LoVo (cell line): ENCODE data around the gene AKIRIN2.

ENCODE experiments used
- DNase-seq: peaks from one replicate; pipeline ENCODE4 v3.0.0-alpha.2; 2016; ENCODE audit warnings: low spot score

The AKIRIN2 gene

DNA sequence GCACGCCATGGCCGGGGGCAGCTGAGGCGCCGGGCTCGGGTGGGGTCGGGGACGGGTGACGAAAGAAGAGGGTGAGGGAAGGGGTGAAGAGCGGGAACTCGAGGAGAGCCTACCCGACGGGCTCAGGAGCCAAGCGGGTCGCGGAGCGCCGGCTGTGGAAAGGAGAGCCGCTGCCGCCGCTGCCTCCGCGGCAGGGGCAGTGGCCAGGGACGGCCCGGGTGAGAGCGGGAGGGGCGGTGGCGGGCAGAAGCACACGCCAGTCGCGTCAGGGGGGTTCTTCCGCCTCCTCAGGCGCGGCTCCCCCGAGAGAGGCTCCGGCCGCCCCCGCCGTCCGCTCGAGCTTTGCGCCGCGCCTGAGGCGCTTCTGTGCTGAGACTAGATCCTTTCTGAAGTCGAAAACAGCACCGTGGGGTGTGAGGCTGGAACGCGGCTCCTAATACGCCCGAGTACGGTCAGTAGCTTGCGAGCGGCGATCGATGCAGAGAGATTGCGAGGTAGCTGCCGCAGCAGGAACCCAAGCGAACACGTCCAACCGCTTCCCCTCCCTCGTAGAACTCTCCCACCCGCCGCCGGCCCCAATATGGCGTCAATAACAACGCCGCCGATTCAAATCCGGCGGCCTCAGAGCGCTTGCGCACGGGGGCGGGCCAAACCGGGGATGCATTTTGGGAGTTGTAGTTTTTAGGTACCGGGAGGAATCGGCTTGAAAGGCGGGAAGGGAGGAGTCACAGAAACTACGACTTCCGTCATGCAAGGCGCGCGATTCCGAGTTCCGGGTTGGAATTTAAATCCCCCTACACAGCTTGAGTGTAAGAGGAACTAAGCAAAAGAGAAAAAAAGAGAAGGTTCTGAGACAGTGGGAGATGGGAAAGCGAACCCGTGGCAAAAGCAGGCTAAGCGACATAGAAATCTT lies at the start of gene AKIRIN2:
Gene AKIRIN2 (minus strand): TSS at position 558 of the 913 bp plus-strand sequence. CDS start 549 bp downstream, at position 9.
- peak; percentile 97 for DNase-seq

GRCh38 chr6:87747646-87748045 lies 45.6 kb upstream of the AKIRIN2 start:
- no peak for DNase-seq

- DNase-seq, result no peak
Observed at GRCh38 chr6:87745966-87746721, 44.1 kb upstream of the AKIRIN2 start.

- DNase-seq, result no peak
Observed at GRCh38 chr6:87743454-87743853, 41.4 kb upstream of the AKIRIN2 start.

DNA sequence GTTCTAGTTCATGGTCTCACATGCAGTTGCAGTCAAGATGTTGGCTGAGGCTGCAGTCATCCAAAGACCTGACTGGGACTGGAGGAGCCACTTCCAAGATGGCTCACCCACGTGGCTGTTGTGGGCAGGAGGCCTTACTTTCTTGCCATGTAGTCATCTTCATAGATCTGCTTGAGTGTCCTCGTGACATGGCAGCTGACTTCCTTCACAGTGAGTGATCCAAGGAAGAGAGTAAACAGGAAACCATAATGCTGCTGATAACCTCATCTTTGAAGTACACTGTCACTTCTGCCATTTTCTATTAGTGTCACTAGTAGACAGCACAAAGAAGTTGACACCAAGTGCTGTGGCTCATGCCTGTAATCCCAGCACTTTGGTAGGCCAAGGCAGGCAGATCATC lies 40.1 kb upstream of the AKIRIN2 start:
- DNase-seq, result no peak

- DNase-seq, result no peak
Observed at GRCh38 chr6:87741001-87741650, 39.1 kb upstream of the AKIRIN2 start.

DNA sequence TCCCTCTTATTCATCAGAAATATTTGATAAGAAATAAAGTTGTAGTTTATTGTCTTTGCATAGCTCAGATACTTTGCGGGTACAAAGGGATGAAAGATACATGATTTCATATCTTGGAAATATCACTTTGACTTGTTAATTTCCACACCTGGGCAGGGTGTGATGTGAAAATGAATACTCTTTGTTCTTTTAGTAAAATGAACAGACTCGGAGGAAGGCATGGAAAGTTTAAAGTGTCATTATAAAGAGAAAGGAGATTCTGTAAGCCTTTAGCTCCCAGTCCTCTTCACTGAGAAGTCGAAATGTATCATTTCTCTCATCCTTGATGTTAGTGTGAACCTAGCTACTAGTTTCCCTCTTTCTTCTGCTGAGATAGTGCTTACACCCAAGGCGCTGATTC lies 36.7 kb upstream of the AKIRIN2 start:
- no peak for DNase-seq

DNA sequence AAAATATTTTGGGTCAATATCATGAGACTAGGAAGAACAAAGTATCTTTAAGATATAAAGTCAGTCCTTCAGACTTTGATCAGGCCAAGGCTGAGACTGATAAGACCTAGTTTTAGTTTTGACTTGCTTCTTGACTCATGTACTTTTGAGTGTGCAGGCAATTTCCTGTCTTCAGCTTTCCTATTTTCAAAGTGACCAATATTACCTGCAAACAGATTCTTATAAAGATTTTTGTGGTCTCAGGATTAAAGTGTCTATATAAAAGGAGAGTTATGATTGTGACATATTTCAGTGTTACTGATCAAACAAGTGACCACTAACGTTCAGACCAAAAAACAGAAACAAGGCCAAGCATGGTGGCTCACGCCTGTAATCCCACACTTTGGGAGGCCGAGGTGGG lies 36.0 kb upstream of the AKIRIN2 start:
- no peak for DNase-seq

DNA sequence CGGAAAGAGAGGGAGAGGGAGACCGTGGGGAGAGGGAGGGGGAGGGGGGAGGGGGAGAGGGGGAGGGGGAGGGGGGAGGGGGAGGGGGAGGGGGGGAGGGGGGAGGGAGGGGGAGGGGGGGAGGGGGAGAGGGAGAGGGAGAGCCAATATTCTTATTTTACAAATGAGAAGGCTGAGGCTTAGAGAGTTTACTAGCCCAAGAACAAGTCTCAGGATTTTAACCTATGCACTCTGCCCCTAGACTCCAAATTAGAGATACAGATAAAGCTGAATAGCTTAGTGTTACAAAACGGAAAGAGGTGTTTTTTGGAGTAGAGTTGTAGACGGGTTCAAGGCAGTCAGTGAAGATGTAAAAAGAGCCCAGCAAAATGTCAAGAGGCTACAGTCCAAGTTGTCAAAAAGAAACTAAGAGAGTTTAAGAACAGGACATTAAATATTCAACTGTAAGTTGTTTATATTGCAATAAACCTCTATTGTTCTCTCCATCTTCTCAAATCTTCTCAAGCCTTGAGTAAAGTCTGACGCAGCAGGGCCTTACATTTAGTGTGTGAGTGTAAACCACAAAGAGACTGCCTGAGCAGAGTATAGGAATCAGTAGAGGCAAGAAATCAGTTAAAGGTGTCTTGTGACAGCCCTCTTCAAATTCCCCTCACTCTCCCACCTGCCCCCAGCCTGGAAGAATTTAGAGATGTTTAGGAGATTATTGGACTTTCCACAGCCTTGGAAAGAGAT lies 34.9 kb upstream of the AKIRIN2 start:
- DNase-seq, result no peak

DNA sequence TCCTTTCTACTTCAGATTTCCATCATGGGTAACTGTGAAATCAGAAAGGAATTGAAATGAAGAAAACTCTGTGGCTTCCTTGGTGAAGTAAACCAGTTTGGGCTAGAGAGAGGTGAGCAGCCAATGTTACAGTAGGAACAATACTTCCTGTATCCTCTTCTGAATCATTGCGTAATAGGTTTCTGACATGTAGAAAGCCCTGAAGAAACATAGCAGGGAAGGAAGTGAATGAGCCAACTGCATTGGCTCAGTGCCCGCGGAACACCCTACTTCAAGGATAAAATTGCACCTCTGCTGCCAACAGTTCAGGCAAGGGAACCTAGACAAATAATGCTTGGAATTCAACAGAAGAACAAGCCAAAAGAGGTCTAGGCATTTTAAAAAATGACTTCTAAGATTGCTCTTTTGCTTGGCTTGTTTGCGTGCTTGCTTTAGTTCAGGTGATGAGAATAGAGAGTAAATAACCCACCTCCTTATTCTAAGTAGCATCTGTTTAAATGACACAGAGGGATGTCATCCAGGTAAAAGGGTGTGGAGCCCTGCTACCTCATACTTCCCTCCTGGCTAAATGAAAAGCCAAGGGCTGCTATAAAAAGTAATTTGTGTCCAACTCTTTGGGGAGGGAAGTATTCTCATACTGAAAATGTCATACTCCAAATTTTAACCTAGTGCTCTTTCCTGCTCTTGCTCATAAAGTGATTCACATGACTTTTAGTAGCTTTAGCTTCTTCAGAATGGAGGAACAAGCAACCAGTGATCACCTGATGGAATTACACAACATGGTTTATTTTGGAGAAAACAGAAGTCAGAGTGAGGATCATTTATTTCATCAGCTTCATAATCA lies 30.0 kb upstream of the AKIRIN2 start:
- DNase-seq, result peak; percentile 93

- no peak for DNase-seq
Observed at GRCh38 chr6:87731080-87731479, 29.0 kb upstream of the AKIRIN2 start.

GRCh38 chr6:87729965-87730719 lies 28.1 kb upstream of the AKIRIN2 start:
- peak; percentile 25 for DNase-seq

DNA sequence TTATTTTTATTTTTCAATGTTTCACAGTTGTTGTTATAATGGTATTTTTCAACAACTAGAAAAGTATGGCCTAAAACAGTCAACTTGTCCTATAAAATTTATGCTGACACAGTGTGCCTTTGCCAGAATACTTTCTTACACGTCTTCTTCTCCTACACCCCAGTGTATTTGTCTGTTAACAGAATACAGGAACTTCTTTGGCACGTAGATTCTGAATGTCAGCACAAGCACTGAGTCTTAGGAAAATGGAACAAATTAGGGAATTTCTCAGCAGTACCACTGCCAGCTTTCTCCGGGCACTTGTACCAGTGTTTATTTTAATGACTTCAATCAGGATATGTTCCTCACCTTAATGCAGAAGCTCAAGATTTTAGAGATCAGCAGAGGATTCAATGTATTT lies 26.7 kb upstream of the AKIRIN2 start:
- DNase-seq, result no peak

DNA sequence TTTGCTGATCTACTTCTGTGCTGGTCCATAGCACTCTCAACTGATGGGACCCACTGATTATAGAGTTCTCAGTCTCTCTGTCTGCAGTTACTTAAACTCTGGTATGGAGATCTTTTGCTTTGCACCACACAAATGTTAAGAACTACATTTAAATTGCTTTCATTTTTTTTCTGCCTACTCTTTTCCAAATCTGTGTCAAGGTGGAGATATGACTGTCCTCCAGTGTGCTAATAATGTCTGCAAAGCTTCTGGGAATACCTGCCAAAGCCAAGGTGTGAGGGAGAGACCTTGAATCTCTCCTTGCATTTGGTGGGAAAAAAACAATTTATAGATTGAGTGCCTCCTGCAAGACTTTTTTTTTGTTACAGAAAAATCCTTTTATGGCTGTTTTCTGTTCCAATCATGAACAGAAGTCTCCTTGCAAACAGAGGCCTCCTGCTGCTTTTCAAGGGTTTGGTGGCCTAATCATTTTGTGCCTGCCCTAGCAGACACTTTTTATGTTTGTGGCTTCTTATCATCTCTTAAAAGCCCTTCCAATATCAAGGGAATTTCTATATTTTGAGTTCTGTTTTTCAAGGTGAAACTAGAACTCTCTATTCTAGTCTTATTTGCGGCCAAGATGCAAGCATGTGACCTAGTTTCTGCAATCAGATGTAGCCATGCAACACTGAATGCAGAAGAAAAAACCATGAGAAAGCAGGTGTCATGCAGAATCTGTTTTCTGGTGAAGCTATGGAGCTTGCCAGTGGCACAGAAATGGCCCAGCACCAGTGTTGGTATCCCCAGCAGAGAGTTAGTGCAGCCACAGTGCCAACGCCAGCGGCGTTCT lies 23.2 kb upstream of the AKIRIN2 start:
- DNase-seq, result no peak

DNA sequence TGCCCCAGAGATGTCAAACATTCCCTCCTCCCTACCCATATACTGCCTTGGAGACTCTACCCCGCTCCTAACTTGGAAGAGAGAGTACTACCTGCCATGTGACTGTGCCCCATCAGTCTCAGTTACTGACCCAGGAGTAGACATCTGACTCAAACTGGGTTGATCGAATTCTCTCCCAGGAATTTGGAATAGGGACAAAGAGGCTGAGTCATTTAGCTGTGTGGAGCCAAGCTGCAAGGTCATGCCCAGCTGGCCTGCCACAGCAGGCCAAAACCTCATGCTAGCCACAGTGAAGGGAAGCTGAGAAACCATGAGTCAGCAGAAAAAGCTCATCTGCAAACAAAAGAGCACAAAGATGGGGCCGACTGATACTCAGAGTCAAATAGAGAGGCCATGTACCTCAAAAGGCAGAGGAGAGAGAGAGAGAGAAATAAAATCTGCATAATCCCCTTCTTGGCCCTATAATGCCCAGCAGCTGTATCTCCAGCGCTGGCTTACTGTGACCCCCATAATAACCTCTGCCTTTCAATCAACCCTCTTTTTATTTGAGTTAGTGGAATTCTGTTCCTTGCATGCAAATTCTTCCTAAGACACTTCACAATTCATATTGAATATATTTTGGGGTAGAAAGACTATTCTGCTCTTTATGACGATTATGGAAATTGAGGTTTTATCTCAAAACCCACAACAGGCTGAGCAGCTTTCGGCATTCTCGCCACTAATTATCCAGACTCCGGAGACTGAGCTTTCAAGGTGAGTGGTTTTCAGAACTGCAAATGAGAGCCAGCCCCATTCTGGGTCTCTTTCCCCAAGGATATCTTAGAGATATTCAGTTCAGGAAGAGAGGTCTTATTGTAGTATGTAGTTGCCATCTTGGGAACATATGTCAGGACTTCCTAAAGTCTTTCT lies 21.4 kb upstream of the AKIRIN2 start:
- peak; percentile 63 for DNase-seq

GRCh38 chr6:87722540-87723169 lies 20.6 kb upstream of the AKIRIN2 start:
- no peak for DNase-seq

DNA sequence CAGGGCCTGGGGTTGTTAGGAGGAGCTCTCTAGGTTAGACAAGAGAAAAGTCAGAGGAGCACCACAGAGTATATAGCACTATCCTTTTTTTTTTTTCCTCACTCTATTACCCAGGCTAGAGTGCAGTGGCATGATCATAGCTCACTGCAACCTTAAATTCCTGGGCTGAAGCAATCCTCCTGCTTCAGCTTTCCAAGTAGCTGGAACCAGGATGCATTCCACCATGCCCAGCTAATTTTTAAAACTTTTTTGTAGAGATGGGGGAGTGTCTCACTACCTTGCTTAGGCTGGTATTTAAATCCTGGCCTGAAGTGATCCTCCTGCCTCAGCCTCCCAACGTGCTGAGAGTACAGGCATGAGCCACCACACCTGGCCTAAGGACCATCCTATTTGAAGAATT lies 19.3 kb upstream of the AKIRIN2 start:
- no peak for DNase-seq
